ENCODE results near the gene MORN1. TPM values are rescaled to one million over a fixed set of nuclear protein-coding genes. Genes with fewer than 3 reads are reported as not detected.

MORN1 gene
- polyA plus RNA-seq, 1 experiment, result 3.7 TPM

DNA sequence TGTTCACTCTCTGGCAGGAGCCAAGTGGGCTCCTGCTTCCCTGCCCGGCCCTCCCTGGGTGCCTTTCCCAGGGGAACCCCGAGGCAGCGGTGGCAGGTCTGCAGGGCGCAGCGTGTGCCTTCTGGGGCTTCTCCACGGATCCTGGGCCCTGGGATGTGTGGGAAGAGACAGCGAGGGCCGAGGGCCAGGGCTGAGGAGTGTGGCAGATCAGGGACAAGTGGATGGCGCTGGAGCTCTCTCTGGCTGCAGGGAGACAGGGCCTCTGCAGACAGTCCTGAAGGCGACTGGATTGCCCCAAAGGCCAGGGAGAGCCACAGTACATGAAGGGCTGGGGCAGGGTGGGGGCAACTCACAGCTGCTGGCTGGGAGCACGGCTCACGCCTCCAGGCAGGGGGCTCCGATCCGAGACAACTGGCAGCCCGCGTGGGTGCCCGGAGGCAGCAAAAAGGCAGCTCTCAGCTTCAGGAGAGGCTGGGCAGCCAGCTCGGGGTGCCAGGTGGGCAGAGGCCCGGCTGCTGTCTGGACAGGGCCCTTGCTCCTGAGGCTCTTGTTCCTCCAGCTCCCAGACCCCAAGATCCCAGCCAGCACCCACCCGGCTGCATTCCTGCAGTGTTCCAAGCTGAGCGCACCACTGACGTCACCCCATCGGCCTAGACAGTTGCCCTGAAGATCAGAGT lies 16.0 kb downstream of the MORN1 start:
- no peaks in the 10 kb centered on the region; the same call in 1 of the 2 replicates for H3K36me3 ChIP-seq (ENCODE audit: control insufficient read depth, insufficient read depth, low read length)
- TF ChIP-seq, protein P1, sequence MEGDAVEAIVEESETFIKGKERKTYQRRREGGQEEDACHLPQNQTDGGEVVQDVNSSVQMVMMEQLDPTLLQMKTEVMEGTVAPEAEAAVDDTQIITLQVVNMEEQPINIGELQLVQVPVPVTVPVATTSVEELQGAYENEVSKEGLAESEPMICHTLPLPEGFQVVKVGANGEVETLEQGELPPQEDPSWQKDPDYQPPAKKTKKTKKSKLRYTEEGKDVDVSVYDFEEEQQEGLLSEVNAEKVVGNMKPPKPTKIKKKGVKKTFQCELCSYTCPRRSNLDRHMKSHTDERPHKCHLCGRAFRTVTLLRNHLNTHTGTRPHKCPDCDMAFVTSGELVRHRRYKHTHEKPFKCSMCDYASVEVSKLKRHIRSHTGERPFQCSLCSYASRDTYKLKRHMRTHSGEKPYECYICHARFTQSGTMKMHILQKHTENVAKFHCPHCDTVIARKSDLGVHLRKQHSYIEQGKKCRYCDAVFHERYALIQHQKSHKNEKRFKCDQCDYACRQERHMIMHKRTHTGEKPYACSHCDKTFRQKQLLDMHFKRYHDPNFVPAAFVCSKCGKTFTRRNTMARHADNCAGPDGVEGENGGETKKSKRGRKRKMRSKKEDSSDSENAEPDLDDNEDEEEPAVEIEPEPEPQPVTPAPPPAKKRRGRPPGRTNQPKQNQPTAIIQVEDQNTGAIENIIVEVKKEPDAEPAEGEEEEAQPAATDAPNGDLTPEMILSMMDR (IDR thresholded peaks at IDR 0.05; ENCODE audit: insufficient read depth, low read depth, low read length), result no peak
- ChIA-PET POLR2A (no interaction called here), CTCF (interaction anchor here (11.7 kb wide), 1 partner anchor 181 kb away, joined by 328 read pairs; the partner anchor contains the start of gene FAAP20)
- no peaks in the 10 kb centered on the region for H3K27me3 ChIP-seq (ENCODE audit: control insufficient read depth, insufficient read depth, low read length)
- H3K4me3 ChIP-seq (ENCODE audit: low read depth, low read length), result no peak overlapping the region
- no peak for DNase-seq (ENCODE audit: low read depth)

DNA sequence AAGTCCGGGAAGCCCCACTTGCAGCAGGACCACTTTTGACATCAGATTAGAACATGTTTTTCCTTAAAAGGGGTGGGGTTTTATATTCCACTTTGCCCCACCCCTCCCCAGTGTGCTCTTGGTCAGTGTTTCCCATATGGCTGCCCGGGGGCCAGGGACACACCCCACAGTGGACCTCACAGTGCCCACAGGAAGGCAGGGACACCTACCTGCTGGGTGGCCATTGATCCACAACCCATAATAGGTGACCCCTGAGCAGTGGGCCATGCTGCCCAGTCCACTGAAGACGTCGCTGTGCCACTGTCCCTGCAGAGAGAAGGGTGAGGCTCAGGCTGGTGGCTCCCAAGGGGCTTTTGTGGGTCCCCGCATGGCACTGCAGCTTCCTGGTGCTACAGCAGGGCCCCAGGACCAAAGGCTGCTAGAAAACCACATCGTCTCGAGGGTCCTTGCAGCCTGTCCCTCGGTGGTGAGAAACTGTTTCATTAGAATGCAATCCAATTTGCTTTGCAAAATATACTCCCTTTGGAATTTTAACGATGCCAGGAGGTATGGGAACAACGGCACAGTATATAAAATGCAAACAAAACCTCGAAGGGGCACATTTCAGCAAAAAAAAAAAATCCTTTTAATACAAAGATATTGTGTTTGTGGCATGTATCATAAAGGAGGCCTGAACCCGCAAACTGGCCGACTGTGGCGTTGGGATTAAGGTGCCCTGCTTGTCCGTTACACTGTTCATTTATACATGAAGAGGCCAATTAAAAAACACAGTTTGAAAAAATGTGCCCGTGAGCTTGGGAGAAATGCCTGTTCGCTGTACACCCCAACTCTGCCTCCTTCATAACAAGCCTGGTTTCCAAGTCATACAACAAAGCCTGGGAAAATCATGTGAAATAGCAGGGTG lies 16.9 kb downstream of the MORN1 start:
- ChIA-PET CTCF (interaction anchor here (11.7 kb wide), 1 partner anchor 180 kb away, joined by 328 read pairs; the partner anchor contains the start of gene FAAP20), POLR2A (no interaction called here)
- no peak overlapping the region for H3K4me3 ChIP-seq (ENCODE audit: low read depth, low read length)
- H3K27me3 ChIP-seq (ENCODE audit: control insufficient read depth, insufficient read depth, low read length), result no peaks in the 10 kb centered on the region
- H3K36me3 ChIP-seq (ENCODE audit: control insufficient read depth, insufficient read depth, low read length), result no peaks in the 10 kb centered on the region; the same call in 1 of the 2 replicates
- TF ChIP-seq, protein P1 (IDR thresholded peaks at IDR 0.05; ENCODE audit: insufficient read depth, low read depth, low read length), result no peak
- DNase-seq (ENCODE audit: low read depth), result no peak

DNA sequence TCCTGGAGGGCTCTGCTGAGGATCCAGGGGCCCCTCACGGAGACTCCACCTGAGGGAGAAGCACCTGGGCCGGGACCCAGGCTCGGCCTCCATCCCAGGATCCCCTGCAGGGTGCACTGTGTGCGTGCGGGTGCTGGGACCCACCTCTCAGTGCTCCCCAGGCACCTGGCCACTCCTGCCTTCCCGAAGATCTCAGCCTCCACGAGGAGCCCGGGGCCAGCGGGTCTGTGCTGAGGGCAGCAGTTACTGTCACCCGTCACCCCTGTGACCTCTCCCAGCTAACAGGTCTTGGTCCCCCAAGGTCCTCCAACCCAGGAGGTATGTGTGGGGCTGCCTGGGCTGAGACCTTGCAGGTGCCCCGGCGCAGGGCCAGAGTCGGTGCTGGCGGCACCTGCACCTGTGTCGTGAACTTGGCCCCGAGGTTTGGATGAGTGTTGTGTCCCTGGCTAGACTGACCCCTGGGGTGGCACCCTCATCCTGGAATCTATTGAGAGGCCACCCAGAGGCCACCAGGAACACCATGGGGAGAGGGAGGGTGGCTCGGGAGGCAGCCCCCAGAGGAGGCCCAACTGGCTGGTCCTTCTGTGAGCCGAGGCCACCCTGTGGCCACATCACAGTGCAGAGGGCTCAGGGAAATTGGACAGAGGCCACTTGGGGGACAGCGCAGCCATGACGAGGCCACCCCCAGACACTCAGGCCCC lies 17.7 kb downstream of the MORN1 start:
- POLR2A ChIA-PET, result no interaction called here
- no peak overlapping the region for H3K4me3 ChIP-seq (ENCODE audit: low read depth, low read length)
- CTCF ChIA-PET, result no interaction called here
- TF ChIP-seq, protein P1 (IDR thresholded peaks at IDR 0.05; ENCODE audit: insufficient read depth, low read depth, low read length), result no peak
- no peak for DNase-seq (ENCODE audit: low read depth)
- H3K36me3 ChIP-seq (ENCODE audit: control insufficient read depth, insufficient read depth, low read length), result no peaks in the 10 kb centered on the region; the same call in 1 of the 2 replicates
- no peaks in the 10 kb centered on the region for H3K27me3 ChIP-seq (ENCODE audit: control insufficient read depth, insufficient read depth, low read length)

DNA sequence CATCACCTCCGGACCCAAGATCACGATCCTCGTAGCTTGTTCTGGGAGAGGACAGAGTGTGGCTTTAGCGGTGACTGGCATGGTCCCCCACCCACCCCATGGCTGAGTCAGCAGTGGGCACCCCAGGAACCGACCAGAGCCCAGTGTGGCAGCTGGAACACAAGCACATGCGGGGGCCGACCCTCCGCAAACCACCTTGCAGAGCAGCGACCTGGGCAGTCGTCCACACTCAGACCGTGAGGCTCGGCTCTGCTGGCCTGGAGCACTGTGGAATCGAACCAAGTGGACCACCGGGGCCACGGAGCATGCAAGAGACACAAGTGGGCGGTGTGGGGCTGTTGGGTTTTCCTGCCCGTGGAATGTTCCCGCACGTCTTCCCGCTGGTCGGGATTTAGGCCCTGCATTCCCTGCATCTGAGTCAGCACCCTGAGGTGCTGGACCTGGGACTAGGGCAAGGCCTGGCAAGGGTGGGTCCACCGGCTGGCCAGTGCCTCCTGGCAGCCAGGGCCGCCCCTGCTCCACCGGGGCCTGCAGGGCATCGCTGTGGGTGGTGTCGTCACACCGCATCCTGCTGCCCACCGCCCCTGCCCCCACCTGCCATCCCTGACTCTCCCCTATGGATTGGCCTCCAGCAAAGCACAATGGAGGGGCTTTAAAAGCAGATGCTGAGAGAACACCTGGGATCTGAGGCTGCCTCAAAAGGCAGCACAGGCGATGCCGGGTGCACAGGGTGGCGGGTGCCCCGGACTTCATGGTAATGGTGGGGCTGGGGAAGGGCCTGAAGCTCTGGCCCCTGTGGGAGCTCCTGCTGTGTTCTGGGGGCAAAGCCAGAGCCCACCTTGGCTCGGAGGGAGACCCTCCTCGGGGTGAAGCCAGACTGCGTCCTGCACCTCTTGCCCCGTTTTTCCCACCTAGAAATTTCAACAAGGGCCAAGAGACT lies 18.5 kb downstream of the MORN1 start:
- DNase-seq (ENCODE audit: low read depth), result no peak
- ChIA-PET CTCF (interaction anchor here (0.5 to 1.1 kb wide), 3 partner anchors 9 to 139 kb away, joined by 3 read pairs; no protein-coding TSS in a partner anchor), POLR2A (no interaction called here)
- Histone ChIP-seq H3K27me3 (ENCODE audit: control insufficient read depth, insufficient read depth, low read length) (no peaks in the 10 kb centered on the region), H3K36me3 (ENCODE audit: control insufficient read depth, insufficient read depth, low read length) (no peaks in the 10 kb centered on the region; the same call in 1 of the 2 replicates), H3K4me3 (ENCODE audit: low read depth, low read length) (no peak overlapping the region)
- TF ChIP-seq, protein P1 (IDR thresholded peaks at IDR 0.05; ENCODE audit: insufficient read depth, low read depth, low read length), result no peak
